ENCODE data around the gene FCGR2B. TPM values are rescaled to one million over a fixed set of nuclear protein-coding genes. Genes with fewer than 3 reads are reported as not detected.
"Not testable (repeated sequence)": the region's sequence is repeated elsewhere in the genome, so short reads cannot be mapped to it uniquely, and the experiment has no call there.

Gene FCGR2B
- total RNA-seq, 2 donors from 2014 or later, result not detected

DNA sequence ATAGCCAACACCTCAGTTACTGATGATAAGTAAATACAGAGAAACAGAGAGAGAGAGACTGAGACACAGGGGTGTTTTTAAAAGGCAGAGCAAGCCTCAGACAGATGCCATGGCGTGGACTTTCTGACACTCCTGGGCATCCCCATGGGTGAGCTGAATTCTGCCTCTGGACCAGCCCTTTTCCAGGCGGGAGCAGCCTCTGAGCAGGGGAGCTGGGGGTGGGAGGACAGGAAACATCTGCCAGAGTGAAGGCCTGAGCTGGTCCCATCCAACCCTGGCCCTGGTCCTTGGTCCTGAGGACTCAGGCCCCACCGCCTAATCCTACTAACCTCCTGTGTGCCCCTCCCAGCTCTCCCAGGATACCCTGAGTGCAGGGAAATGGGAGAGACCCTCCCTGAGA lies 12.0 kb downstream of the FCGR2B start:
- H3K36me3 ChIP-seq (ENCODE audit: control insufficient read depth, insufficient read depth, low read length); H3K27me3 ChIP-seq (ENCODE audit: control insufficient read depth, insufficient read depth, low read length, poor library complexity, severe bottlenecking); H3K9me3 Mint-ChIP-seq; H3K4me1 ChIP-seq (ENCODE audit: control insufficient read depth, insufficient read depth, low read length); H3K36me3 Mint-ChIP-seq (ENCODE audit: low read depth); DNase-seq; H3K9ac ChIP-seq (ENCODE audit: extremely low read depth, low read length, poor library complexity, severe bottlenecking); H3K4me3 Mint-ChIP-seq; H3K9me3 ChIP-seq (ENCODE audit: control insufficient read depth, low read length); H3K27ac ChIP-seq (ENCODE audit: low read depth, low read length); H3K4me1 Mint-ChIP-seq; H3K27me3 Mint-ChIP-seq (ENCODE audit: insufficient read depth); H3K27ac Mint-ChIP-seq; H3K4me3 ChIP-seq (ENCODE audit: low read length): not testable (repeated sequence)
- 75 to 83% methylated on average over 1 to 3 of the region's 3 CpGs for WGBS, 2 experiments (ENCODE audit: insufficient coverage in 1 of 2, insufficient read length in 1 of 2)

DNA sequence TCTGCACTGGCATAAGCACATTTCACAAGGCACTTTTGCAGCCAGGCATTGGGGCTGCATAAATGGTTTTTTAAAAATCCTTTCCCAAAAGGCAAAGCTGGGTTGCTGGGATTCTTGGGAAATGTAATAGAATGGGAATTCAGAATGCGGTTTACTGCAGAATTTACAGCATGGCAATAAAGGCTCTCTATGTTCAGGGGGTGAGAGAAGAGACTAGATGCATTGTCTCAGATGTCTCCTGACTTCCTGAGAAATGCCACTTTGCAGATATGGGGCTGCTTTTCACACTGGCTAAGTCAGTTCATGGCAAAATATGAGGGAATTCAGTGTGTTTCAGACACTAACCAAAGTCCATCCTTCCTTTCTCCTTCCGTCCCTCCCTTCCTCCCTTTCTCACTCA lies 13.5 kb downstream of the FCGR2B start:
- Histone ChIP-seq H3K4me3 (ENCODE audit: low read length) (no peak overlapping the region), H3K9me3 (ENCODE audit: control insufficient read depth, low read length) (no peaks in the 10 kb centered on the region), H3K9ac (ENCODE audit: extremely low read depth, low read length, poor library complexity, severe bottlenecking) (no peak overlapping the region), H3K36me3 (ENCODE audit: control insufficient read depth, insufficient read depth, low read length) (no peaks in the 10 kb centered on the region), H3K4me1 (ENCODE audit: control insufficient read depth, insufficient read depth, low read length) (no peaks in the 10 kb centered on the region), H3K27ac (ENCODE audit: low read depth, low read length) (no peak overlapping the region), H3K27me3 (ENCODE audit: control insufficient read depth, insufficient read depth, low read length, poor library complexity, severe bottlenecking) (no peaks in the 10 kb centered on the region)
- H3K9me3 Mint-ChIP-seq, result no peaks in the 10 kb centered on the region
- no peak overlapping the region for H3K27ac Mint-ChIP-seq
- TF ChIP-seq, protein P1, sequence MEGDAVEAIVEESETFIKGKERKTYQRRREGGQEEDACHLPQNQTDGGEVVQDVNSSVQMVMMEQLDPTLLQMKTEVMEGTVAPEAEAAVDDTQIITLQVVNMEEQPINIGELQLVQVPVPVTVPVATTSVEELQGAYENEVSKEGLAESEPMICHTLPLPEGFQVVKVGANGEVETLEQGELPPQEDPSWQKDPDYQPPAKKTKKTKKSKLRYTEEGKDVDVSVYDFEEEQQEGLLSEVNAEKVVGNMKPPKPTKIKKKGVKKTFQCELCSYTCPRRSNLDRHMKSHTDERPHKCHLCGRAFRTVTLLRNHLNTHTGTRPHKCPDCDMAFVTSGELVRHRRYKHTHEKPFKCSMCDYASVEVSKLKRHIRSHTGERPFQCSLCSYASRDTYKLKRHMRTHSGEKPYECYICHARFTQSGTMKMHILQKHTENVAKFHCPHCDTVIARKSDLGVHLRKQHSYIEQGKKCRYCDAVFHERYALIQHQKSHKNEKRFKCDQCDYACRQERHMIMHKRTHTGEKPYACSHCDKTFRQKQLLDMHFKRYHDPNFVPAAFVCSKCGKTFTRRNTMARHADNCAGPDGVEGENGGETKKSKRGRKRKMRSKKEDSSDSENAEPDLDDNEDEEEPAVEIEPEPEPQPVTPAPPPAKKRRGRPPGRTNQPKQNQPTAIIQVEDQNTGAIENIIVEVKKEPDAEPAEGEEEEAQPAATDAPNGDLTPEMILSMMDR (conservative IDR thresholded peaks at IDR 0.05), result no peak
- H3K4me1 Mint-ChIP-seq, result no peaks in the 10 kb centered on the region
- peaks cover 7% of the 10 kb centered on the region for H3K27me3 Mint-ChIP-seq (ENCODE audit: insufficient read depth)
- no peak overlapping the region for H3K4me3 Mint-ChIP-seq
- no peaks in the 10 kb centered on the region for H3K36me3 Mint-ChIP-seq (ENCODE audit: low read depth)
- DNase-seq, result no peak
- 92 to 95% methylated on average over 2 of the region's 2 CpGs for WGBS, 2 experiments (ENCODE audit: insufficient coverage in 1 of 2, insufficient read length in 1 of 2)

DNA sequence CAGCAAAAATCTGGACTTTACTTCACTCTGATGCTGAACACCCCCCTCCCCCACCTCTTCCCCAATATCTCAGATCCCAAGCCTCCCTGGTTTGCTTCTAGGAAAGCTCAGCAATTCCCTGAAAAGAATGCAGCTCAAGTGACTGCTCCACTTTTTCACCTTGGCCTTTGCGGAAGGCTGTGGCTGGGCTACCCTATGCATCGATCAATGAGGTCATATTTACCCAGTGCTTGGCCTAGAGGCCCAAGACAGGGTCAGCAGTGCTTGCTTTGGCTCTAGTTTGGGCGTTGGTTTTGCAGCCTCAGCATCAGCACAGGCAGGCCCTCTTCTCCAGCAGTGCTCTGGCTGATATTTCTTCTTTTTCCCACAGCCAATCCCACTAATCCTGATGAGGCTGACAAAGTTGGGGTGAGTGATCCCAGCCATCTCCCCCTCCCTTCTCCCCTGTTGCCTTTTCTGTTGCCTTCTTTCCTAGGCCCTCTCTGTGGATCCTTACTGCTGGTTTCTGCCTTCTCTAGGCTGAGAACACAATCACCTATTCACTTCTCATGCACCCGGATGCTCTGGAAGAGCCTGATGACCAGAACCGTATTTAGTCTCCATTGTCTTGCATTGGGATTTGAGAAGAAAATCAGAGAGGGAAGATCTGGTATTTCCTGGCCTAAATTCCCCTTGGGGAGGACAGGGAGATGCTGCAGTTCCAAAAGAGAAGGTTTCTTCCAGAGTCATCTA lies 14.2 kb downstream of the FCGR2B start:
- no peak overlapping the region for H3K27ac Mint-ChIP-seq
- peaks cover 6% of the 10 kb centered on the region for H3K27me3 Mint-ChIP-seq (ENCODE audit: insufficient read depth)
- DNase-seq, result no peak
- 89 to 100% methylated on average over 3 to 5 of the region's 5 CpGs for WGBS, 2 experiments (ENCODE audit: insufficient coverage in 1 of 2, insufficient read length in 1 of 2)
- no peaks in the 10 kb centered on the region for H3K36me3 Mint-ChIP-seq (ENCODE audit: low read depth)
- no peaks in the 10 kb centered on the region for H3K9me3 Mint-ChIP-seq
- no peaks in the 10 kb centered on the region for H3K36me3 ChIP-seq (ENCODE audit: control insufficient read depth, insufficient read depth, low read length)
- H3K9ac ChIP-seq (ENCODE audit: extremely low read depth, low read length, poor library complexity, severe bottlenecking), result no peak overlapping the region
- no peaks in the 10 kb centered on the region for H3K4me1 ChIP-seq (ENCODE audit: control insufficient read depth, insufficient read depth, low read length)
- H3K9me3 ChIP-seq (ENCODE audit: control insufficient read depth, low read length), result no peaks in the 10 kb centered on the region
- H3K27ac ChIP-seq (ENCODE audit: low read depth, low read length), result no peak overlapping the region
- TF ChIP-seq, protein P1 (conservative IDR thresholded peaks at IDR 0.05), result no peak
- no peak overlapping the region for H3K4me3 ChIP-seq (ENCODE audit: low read length)
- no peak overlapping the region for H3K4me3 Mint-ChIP-seq
- H3K27me3 ChIP-seq (ENCODE audit: control insufficient read depth, insufficient read depth, low read length, poor library complexity, severe bottlenecking), result no peaks in the 10 kb centered on the region
- H3K4me1 Mint-ChIP-seq, result no peaks in the 10 kb centered on the region

DNA sequence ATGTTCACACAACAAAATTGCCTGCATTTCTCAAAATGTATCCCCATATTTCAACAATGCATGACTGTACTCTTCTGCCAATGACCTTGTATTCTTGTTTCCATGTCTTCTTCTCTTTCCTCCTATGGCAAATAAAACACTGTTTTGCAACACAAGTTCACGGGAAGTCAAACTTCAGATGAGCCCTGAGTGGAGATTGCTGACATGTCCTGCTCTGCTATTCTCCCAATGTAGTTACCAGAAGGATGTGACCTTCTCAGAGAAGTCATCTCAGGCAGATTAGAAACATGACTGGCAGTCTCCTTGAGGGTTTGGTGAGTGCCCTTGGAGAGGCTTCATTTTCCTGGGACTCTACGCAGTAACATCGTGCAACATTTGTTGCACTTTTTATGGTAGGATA lies 15.6 kb downstream of the FCGR2B start:
- no peak overlapping the region for H3K4me3 ChIP-seq (ENCODE audit: low read length)
- no peaks in the 10 kb centered on the region for H3K9me3 ChIP-seq (ENCODE audit: control insufficient read depth, low read length)
- Mint-ChIP-seq H3K4me1 (no peaks in the 10 kb centered on the region), H3K27me3 (ENCODE audit: insufficient read depth) (peaks cover 6% of the 10 kb centered on the region), H3K36me3 (ENCODE audit: low read depth) (no peaks in the 10 kb centered on the region), H3K4me3 (no peak overlapping the region), H3K27ac (no peak overlapping the region), H3K9me3 (no peaks in the 10 kb centered on the region)
- TF ChIP-seq, protein P1 (conservative IDR thresholded peaks at IDR 0.05), result no peak
- 88 to 89% methylated on average over 1 to 3 of the region's 3 CpGs for WGBS, 2 experiments (ENCODE audit: insufficient coverage in 1 of 2, insufficient read length in 1 of 2)
- H3K27me3 ChIP-seq (ENCODE audit: control insufficient read depth, insufficient read depth, low read length, poor library complexity, severe bottlenecking), result no peaks in the 10 kb centered on the region
- DNase-seq, result no peak
- H3K36me3 ChIP-seq (ENCODE audit: control insufficient read depth, insufficient read depth, low read length), result no peaks in the 10 kb centered on the region
- no peak overlapping the region for H3K9ac ChIP-seq (ENCODE audit: extremely low read depth, low read length, poor library complexity, severe bottlenecking)
- H3K4me1 ChIP-seq (ENCODE audit: control insufficient read depth, insufficient read depth, low read length), result no peaks in the 10 kb centered on the region
- H3K27ac ChIP-seq (ENCODE audit: low read depth, low read length), result no peak overlapping the region
